Gastrocnemius medialis (tissue), 4 donors: Measurements from ENCODE around the gene FERD3L.

Source experiments
- POLR2A ChIP-seq, 2 donors: fragments of 450-650 bp; IDR thresholded peaks; one replicate each; pipeline ENCODE4 v1.6.1; 2017; ENCODE audit warnings: antibody characterized with exemption in 2 of 2, mild to moderate bottlenecking in 2 of 2, moderate library complexity in 2 of 2
- TF ChIP-seq, protein P1 (sequence below), 5 experiments: fragments of 450-650 bp in 3 of 5; fragments of 200-600 bp in 2 of 5; sonication (generic) in 2 of 5; IDR thresholded peaks in 4 of 5; conservative IDR thresholded peaks in 1 of 5; 1 replicate in 4 of 5; 2 replicates in 1 of 5; pipeline ENCODE4 v1.5.1; 2016 to 2019; ENCODE audit warnings: antibody characterized with exemption in 5 of 5, mild to moderate bottlenecking in 3 of 5, moderate library complexity in 3 of 5

DNA sequence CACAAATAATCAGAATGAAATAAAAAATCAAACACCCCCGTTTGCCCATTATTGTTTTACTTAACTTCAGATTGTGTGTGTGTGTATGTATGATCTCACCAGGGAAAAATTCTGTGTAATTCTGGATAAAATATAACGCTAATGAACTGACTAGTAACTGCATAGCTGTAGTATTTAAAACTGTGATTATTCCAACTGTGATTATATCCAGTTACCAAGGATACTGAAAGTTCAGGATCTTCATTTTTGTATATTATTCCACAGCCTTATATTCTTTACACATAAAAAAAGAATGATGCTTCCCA lies 30.7 kb downstream of the FERD3L start:
- TF ChIP-seq POLR2A (IDR thresholded peaks at IDR 0.05), result no peak
- TF ChIP-seq, protein P1, sequence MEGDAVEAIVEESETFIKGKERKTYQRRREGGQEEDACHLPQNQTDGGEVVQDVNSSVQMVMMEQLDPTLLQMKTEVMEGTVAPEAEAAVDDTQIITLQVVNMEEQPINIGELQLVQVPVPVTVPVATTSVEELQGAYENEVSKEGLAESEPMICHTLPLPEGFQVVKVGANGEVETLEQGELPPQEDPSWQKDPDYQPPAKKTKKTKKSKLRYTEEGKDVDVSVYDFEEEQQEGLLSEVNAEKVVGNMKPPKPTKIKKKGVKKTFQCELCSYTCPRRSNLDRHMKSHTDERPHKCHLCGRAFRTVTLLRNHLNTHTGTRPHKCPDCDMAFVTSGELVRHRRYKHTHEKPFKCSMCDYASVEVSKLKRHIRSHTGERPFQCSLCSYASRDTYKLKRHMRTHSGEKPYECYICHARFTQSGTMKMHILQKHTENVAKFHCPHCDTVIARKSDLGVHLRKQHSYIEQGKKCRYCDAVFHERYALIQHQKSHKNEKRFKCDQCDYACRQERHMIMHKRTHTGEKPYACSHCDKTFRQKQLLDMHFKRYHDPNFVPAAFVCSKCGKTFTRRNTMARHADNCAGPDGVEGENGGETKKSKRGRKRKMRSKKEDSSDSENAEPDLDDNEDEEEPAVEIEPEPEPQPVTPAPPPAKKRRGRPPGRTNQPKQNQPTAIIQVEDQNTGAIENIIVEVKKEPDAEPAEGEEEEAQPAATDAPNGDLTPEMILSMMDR (IDR thresholded peaks at IDR 0.05 in 4 of 5, conservative IDR thresholded peaks at IDR 0.05 in 1 of 5), result no peak
